ENCODE data around the gene DNAJC17. TPM values are rescaled to one million over a fixed set of nuclear protein-coding genes. Genes with fewer than 3 reads are reported as not detected.
A peak's percentile ranks its signal among the peaks of the same experiment; 100 is the strongest.

Gene DNAJC17
- polyA plus RNA-seq, 1 donor from 2014 or later = 79.6 TPM

DNA sequence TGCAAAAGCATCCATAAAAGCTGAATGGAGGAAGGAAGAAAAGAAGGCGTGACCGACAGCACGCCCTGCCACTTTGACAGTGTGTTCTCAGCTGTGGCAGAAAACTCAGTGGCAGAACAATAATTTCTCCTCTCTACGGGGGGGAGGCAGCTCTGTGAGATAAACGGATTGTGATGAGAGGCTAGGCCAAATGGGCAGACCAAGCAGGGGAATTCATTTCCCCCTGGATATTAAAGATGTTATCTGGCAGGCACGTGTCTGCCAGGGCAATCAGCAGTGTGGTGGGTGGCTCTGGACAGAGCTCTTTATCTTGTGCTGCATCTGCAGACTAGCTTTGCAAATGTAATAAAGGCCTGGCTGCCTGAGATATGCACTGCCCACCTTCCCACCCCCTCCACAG is 50.3 kb downstream of the DNAJC17 start:
- no peaks in the 10 kb centered on the region for H3K9me2 ChIP-seq (ENCODE audit: insufficient read depth, low read length)
- H4K20me1 ChIP-seq (ENCODE audit: insufficient read depth) = no peaks in the 10 kb centered on the region
- no peak overlapping the region for H3K9ac ChIP-seq (ENCODE audit: low read length)
- H3K27me3 ChIP-seq (ENCODE audit: insufficient read depth, low read depth, low read length) = no peaks in the 10 kb centered on the region
- peaks cover 12% of the 10 kb centered on the region for H3K79me2 ChIP-seq (replicated peaks; ENCODE audit: insufficient read depth, low read length)
- TF ChIP-seq, protein P1, sequence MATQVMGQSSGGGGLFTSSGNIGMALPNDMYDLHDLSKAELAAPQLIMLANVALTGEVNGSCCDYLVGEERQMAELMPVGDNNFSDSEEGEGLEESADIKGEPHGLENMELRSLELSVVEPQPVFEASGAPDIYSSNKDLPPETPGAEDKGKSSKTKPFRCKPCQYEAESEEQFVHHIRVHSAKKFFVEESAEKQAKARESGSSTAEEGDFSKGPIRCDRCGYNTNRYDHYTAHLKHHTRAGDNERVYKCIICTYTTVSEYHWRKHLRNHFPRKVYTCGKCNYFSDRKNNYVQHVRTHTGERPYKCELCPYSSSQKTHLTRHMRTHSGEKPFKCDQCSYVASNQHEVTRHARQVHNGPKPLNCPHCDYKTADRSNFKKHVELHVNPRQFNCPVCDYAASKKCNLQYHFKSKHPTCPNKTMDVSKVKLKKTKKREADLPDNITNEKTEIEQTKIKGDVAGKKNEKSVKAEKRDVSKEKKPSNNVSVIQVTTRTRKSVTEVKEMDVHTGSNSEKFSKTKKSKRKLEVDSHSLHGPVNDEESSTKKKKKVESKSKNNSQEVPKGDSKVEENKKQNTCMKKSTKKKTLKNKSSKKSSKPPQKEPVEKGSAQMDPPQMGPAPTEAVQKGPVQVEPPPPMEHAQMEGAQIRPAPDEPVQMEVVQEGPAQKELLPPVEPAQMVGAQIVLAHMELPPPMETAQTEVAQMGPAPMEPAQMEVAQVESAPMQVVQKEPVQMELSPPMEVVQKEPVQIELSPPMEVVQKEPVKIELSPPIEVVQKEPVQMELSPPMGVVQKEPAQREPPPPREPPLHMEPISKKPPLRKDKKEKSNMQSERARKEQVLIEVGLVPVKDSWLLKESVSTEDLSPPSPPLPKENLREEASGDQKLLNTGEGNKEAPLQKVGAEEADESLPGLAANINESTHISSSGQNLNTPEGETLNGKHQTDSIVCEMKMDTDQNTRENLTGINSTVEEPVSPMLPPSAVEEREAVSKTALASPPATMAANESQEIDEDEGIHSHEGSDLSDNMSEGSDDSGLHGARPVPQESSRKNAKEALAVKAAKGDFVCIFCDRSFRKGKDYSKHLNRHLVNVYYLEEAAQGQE (IDR thresholded peaks at IDR 0.05; ENCODE audit: borderline replicate concordance) = no peak
- TF ChIP-seq RAD21 (conservative IDR thresholded peaks at IDR 0.05) = no peak
- TF ChIP-seq SMC3 (conservative IDR thresholded peaks at IDR 0.05; ENCODE audit: poor library complexity) = no peak
- TF ChIP-seq POLR2AphosphoS5 (IDR thresholded peaks at IDR 0.05) = no peak
- no peak for TF ChIP-seq MXI1 (conservative IDR thresholded peaks at IDR 0.05; ENCODE audit: poor library complexity, severe bottlenecking)
- TF ChIP-seq EP300 (conservative IDR thresholded peaks at IDR 0.05; ENCODE audit: poor library complexity, severe bottlenecking) = no peak
- TF ChIP-seq EZH2 (IDR thresholded peaks at IDR 0.05; ENCODE audit: borderline replicate concordance, insufficient read depth, low read length, poor library complexity, severe bottlenecking) = no peak
- TF ChIP-seq TAF1 (IDR thresholded peaks at IDR 0.05; ENCODE audit: low read depth) = no peak
- no peak overlapping the region for H2AFZ ChIP-seq (ENCODE audit: low read depth, low read length)
- H3F3A ChIP-seq (ENCODE audit: insufficient read depth, low read length, poor library complexity, severe bottlenecking) = no peaks in the 10 kb centered on the region
- H3K4me2 ChIP-seq (ENCODE audit: low read length) = no peak overlapping the region
- no peak overlapping the region for H3K27ac ChIP-seq (ENCODE audit: low read length)
- H3K36me3 ChIP-seq (ENCODE audit: insufficient read depth, low read length) = no peaks in the 10 kb centered on the region
- H3K4me3 ChIP-seq (ENCODE audit: low read length) = no peak overlapping the region
- no peaks in the 10 kb centered on the region for H3K9me3 ChIP-seq (ENCODE audit: low read length)

DNA sequence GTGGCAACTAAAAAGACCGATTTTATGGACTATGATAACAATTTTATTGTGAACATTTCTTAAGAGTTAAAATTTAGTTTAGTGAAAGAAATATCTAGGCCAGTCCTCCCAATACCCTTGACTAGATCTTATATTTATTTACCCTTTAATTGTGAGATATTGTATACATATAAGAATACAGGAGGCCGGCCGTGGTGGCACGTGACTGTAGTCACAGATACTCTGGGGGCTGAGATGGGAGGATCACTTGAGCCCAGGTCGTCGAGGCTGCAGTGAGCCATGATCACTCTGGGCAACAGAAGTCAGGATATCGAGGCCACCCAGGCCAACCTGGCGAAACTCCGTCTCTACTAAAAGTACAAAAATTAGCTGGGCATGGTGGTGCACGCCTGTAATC is 51.5 kb downstream of the DNAJC17 start:
- Histone ChIP-seq H3K9me2 (ENCODE audit: insufficient read depth, low read length) (no peaks in the 10 kb centered on the region), H4K20me1 (ENCODE audit: insufficient read depth) (no peaks in the 10 kb centered on the region), H3K79me2 (replicated peaks; ENCODE audit: insufficient read depth, low read length) (peaks cover 12% of the 10 kb centered on the region), H3K4me3 (ENCODE audit: low read length) (peak overlapping the region; percentile 76), H3K9me3 (ENCODE audit: low read length) (no peaks in the 10 kb centered on the region), H2AFZ (ENCODE audit: low read depth, low read length) (peak overlapping the region; percentile 22), H3K9ac (ENCODE audit: low read length) (peak overlapping the region; percentile 81), H3F3A (ENCODE audit: insufficient read depth, low read length, poor library complexity, severe bottlenecking) (no peaks in the 10 kb centered on the region), H3K36me3 (ENCODE audit: insufficient read depth, low read length) (no peaks in the 10 kb centered on the region), H3K4me2 (ENCODE audit: low read length) (no peak overlapping the region), H3K27ac (ENCODE audit: low read length) (no peak overlapping the region), H3K27me3 (ENCODE audit: insufficient read depth, low read depth, low read length) (no peaks in the 10 kb centered on the region)
- TF ChIP-seq, protein P1 (IDR thresholded peaks at IDR 0.05; ENCODE audit: borderline replicate concordance) = no peak
- TF ChIP-seq MXI1 (conservative IDR thresholded peaks at IDR 0.05; ENCODE audit: poor library complexity, severe bottlenecking) (no peak), POLR2AphosphoS5 (IDR thresholded peaks at IDR 0.05) (no peak), TAF1 (IDR thresholded peaks at IDR 0.05; ENCODE audit: low read depth) (no peak), EZH2 (IDR thresholded peaks at IDR 0.05; ENCODE audit: borderline replicate concordance, insufficient read depth, low read length, poor library complexity, severe bottlenecking) (no peak), RAD21 (conservative IDR thresholded peaks at IDR 0.05) (no peak), SMC3 (conservative IDR thresholded peaks at IDR 0.05; ENCODE audit: poor library complexity) (no peak), EP300 (conservative IDR thresholded peaks at IDR 0.05; ENCODE audit: poor library complexity, severe bottlenecking) (no peak)
- TF ChIP-seq, protein P2, sequence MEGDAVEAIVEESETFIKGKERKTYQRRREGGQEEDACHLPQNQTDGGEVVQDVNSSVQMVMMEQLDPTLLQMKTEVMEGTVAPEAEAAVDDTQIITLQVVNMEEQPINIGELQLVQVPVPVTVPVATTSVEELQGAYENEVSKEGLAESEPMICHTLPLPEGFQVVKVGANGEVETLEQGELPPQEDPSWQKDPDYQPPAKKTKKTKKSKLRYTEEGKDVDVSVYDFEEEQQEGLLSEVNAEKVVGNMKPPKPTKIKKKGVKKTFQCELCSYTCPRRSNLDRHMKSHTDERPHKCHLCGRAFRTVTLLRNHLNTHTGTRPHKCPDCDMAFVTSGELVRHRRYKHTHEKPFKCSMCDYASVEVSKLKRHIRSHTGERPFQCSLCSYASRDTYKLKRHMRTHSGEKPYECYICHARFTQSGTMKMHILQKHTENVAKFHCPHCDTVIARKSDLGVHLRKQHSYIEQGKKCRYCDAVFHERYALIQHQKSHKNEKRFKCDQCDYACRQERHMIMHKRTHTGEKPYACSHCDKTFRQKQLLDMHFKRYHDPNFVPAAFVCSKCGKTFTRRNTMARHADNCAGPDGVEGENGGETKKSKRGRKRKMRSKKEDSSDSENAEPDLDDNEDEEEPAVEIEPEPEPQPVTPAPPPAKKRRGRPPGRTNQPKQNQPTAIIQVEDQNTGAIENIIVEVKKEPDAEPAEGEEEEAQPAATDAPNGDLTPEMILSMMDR (IDR thresholded peaks at IDR 0.05; ENCODE audit: poor library complexity, severe bottlenecking) = no peak

All from neural cell (in vitro differentiated cells).